ENCODE measurements around the gene SMG5.
"Not testable (repeated sequence)": the region's sequence is repeated elsewhere in the genome, so short reads cannot be mapped to it uniquely, and the experiment has no call there.

SMG5 gene

DNA sequence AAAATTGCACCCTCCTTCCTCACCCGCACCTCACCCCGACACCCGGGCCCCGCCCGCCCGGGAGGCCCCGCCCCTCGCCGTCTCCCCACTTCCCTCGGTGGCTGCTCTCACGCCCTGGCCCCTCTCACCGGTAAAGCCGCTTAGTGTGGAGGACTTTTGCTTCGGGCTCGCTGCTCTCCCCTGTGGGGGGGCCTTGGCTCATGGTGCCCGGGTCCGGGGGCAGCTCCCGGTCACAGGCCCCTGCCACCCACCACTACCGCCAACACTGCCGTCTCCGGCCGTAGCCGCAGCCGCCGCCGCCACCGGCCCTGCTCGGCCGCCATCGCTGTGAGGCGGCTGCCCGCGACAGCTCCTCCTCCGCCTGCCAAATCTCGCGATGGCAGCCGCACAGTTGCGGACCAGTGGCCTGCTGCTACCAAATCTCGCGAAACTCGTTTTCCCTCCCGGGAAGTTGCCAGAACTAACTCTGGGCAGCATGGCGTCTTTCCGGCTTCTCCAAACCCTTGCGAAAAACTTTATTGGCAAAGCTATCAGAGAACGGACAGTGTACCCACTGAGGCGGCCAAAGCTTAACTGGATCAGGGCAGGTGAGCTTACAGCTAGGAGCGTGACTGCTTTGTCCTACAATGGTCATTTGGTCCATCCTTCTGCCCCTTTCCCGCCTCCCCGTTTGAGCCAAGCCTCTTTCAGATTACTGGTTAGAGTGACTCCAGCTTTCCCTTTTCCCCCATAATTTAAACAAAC lies at the start of gene SMG5:
Gene SMG5 (minus strand): TSS at position 347 of the 744 bp plus-strand sequence. CDS start 145 bp downstream, at position 202.
- Histone ChIP-seq H3K27me3 (ENCODE audit: control insufficient read depth, insufficient read depth, low read length) (no peaks in the 10 kb centered on the region), H3K27ac (ENCODE audit: low read depth, low read length) (peak within 1 kb of the TSS; percentile 98), H3K4me3 (ENCODE audit: low read depth, low read length) (peak within 1 kb of the TSS; percentile 94), H3K9me3 (ENCODE audit: control insufficient read depth, insufficient read depth, low read length) (no peaks in the 10 kb centered on the region), H3K9ac (ENCODE audit: low read depth, low read length) (peak within 1 kb of the TSS; percentile 92), H3K4me1 (ENCODE audit: control insufficient read depth, insufficient read depth, low read length) (peaks cover 14% of the 10 kb centered on the region), H3K36me3 (ENCODE audit: control insufficient read depth, insufficient read depth, low read length) (peaks cover 28% of the 10 kb centered on the region)

GRCh38 chr1:156323179-156323578 lies 40.6 kb upstream of the SMG5 start:
- peaks cover 81% of the 10 kb centered on the region for H3K36me3 ChIP-seq (ENCODE audit: control insufficient read depth, insufficient read depth, low read length)
- H3K27me3 ChIP-seq (ENCODE audit: control insufficient read depth, insufficient read depth, low read length) = not testable (repeated sequence)

DNA sequence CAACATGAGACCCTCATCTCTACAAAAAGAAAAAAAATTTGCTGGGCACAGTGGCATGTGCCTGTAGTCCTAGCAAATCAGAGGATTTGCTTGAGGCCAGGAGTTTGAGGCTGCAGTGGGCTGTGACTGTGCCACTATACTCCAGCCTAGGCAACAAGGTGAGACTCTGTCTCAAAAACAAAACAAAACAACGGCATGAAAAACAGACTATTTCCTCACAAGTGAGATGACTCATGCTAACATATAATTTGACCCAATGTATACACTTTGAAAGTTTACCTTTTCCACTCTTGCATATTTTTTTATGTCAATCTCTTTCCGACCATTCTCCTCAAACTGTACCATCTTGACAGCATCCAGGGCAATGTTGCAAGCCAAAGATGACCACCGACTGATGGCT lies 37.9 kb upstream of the SMG5 start:
- Histone ChIP-seq H3K9me3 (ENCODE audit: control insufficient read depth, insufficient read depth, low read length) (no peaks in the 10 kb centered on the region), H3K4me3 (ENCODE audit: low read depth, low read length) (no peak overlapping the region), H3K36me3 (ENCODE audit: control insufficient read depth, insufficient read depth, low read length) (peaks cover 94% of the 10 kb centered on the region), H3K9ac (ENCODE audit: low read depth, low read length) (no peak overlapping the region), H3K27me3 (ENCODE audit: control insufficient read depth, insufficient read depth, low read length) (no peaks in the 10 kb centered on the region), H3K27ac (ENCODE audit: low read depth, low read length) (no peak overlapping the region), H3K4me1 (ENCODE audit: control insufficient read depth, insufficient read depth, low read length) (no peaks in the 10 kb centered on the region)

More at GRCh38 chr1:156323179-156323578, 40.6 kb upstream of the SMG5 start:
- H3K4me1 ChIP-seq (ENCODE audit: control insufficient read depth, insufficient read depth, low read length); H3K9ac ChIP-seq (ENCODE audit: low read depth, low read length); H3K4me3 ChIP-seq (ENCODE audit: low read depth, low read length); H3K9me3 ChIP-seq (ENCODE audit: control insufficient read depth, insufficient read depth, low read length); H3K27ac ChIP-seq (ENCODE audit: low read depth, low read length): not testable (repeated sequence)

- Histone ChIP-seq H3K27ac (ENCODE audit: low read depth, low read length) (no peak overlapping the region), H3K27me3 (ENCODE audit: control insufficient read depth, insufficient read depth, low read length) (no peaks in the 10 kb centered on the region), H3K36me3 (ENCODE audit: control insufficient read depth, insufficient read depth, low read length) (peaks cover 94% of the 10 kb centered on the region), H3K9ac (ENCODE audit: low read depth, low read length) (no peak overlapping the region), H3K4me3 (ENCODE audit: low read depth, low read length) (no peak overlapping the region), H3K9me3 (ENCODE audit: control insufficient read depth, insufficient read depth, low read length) (no peaks in the 10 kb centered on the region), H3K4me1 (ENCODE audit: control insufficient read depth, insufficient read depth, low read length) (no peaks in the 10 kb centered on the region)
These were observed 37.0 kb upstream of the SMG5 start for GRCh38 chr1:156319664-156320063.

DNA sequence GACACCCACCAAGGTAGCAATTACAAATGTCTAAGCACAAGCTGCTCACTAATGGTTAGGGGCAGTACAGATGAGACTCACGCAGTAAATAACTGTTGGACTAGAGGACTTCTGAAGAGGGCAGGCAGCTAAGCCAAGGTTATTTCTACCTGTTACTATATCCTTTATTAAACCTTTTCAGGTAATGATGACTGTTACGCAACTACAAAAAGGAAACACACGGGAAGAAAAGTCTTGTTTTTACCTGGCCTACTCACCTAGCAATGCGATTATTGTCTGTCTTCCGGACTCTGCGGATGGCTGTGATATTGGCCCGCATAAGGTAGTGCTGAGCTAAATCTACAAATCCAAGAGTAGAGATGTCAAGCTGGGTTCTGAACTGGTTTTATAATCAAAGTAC lies 34.3 kb upstream of the SMG5 start:
- Histone ChIP-seq H3K4me3 (ENCODE audit: low read depth, low read length) (no peak overlapping the region), H3K36me3 (ENCODE audit: control insufficient read depth, insufficient read depth, low read length) (peaks cover 95% of the 10 kb centered on the region), H3K4me1 (ENCODE audit: control insufficient read depth, insufficient read depth, low read length) (no peaks in the 10 kb centered on the region), H3K9ac (ENCODE audit: low read depth, low read length) (no peak overlapping the region), H3K27ac (ENCODE audit: low read depth, low read length) (no peak overlapping the region), H3K27me3 (ENCODE audit: control insufficient read depth, insufficient read depth, low read length) (no peaks in the 10 kb centered on the region), H3K9me3 (ENCODE audit: control insufficient read depth, insufficient read depth, low read length) (no peaks in the 10 kb centered on the region)

DNA sequence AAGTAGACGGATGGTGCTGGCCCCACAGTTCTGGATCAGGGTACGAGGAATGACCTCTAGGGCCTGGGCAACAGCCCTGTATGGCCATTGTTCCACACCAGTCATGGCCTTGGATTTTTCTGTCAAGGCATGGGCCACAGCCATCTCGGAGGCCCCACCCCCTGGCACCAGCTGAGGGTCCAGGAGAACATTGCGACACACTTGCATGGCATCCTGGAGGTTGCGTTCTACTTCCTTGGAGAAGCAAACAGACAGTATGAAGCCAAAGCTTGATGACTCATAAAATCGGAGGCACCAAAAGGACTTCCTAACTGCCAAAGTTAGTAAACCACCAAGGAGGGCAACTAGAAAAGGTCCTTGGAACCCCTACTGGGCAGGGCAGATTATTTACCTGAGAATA lies 28.3 kb upstream of the SMG5 start:
- Histone ChIP-seq H3K27me3 (ENCODE audit: control insufficient read depth, insufficient read depth, low read length) (no peaks in the 10 kb centered on the region), H3K27ac (ENCODE audit: low read depth, low read length) (no peak overlapping the region), H3K4me3 (ENCODE audit: low read depth, low read length) (no peak overlapping the region), H3K9me3 (ENCODE audit: control insufficient read depth, insufficient read depth, low read length) (no peaks in the 10 kb centered on the region), H3K4me1 (ENCODE audit: control insufficient read depth, insufficient read depth, low read length) (no peaks in the 10 kb centered on the region), H3K36me3 (ENCODE audit: control insufficient read depth, insufficient read depth, low read length) (peaks cover 91% of the 10 kb centered on the region), H3K9ac (ENCODE audit: low read depth, low read length) (no peak overlapping the region)

DNA sequence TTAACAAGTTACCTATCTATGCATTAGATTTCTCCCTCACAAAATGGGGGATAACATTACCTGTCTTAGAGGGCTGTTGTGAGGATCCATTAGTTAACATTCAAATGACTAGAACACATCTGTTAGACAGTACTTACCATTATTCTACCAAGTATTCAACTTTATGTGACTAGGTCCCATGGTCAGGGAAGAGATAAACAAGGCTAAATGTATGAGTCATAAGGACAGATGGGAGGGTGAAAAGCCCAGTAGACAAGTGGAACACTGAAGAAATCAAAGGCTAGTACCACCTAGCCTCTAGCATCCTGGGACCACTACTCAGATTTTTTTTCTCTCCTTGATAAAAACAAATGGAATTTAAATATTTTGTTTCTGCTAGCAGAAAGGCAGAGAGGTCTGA lies 25.5 kb upstream of the SMG5 start:
- Histone ChIP-seq H3K27me3 (ENCODE audit: control insufficient read depth, insufficient read depth, low read length) (no peaks in the 10 kb centered on the region), H3K4me3 (ENCODE audit: low read depth, low read length) (no peak overlapping the region), H3K9me3 (ENCODE audit: control insufficient read depth, insufficient read depth, low read length) (no peaks in the 10 kb centered on the region), H3K4me1 (ENCODE audit: control insufficient read depth, insufficient read depth, low read length) (no peaks in the 10 kb centered on the region), H3K9ac (ENCODE audit: low read depth, low read length) (no peak overlapping the region), H3K36me3 (ENCODE audit: control insufficient read depth, insufficient read depth, low read length) (peaks cover 77% of the 10 kb centered on the region), H3K27ac (ENCODE audit: low read depth, low read length) (no peak overlapping the region)

DNA sequence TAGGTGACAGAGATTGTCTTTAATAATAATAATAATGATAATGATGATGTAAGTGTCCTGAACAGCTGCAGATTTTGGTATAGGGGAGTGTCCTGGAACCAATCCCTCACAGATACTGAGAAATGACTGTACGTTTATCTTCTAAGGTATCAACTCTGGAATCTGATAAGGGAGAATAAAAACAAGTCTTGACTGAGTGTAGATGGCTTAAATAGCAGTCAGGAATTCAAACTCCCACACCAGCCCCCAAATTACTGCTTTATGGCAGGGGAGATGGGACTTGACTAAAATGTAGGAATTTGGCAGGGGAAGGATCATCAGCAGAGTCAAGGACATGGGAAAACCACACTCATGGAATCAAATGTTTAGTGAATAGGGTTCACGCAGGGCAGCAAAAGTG lies 22.6 kb upstream of the SMG5 start:
- Histone ChIP-seq H3K27me3 (ENCODE audit: control insufficient read depth, insufficient read depth, low read length) (no peaks in the 10 kb centered on the region), H3K9me3 (ENCODE audit: control insufficient read depth, insufficient read depth, low read length) (no peaks in the 10 kb centered on the region), H3K36me3 (ENCODE audit: control insufficient read depth, insufficient read depth, low read length) (peaks cover 50% of the 10 kb centered on the region), H3K4me1 (ENCODE audit: control insufficient read depth, insufficient read depth, low read length) (no peaks in the 10 kb centered on the region), H3K4me3 (ENCODE audit: low read depth, low read length) (no peak overlapping the region), H3K27ac (ENCODE audit: low read depth, low read length) (no peak overlapping the region), H3K9ac (ENCODE audit: low read depth, low read length) (no peak overlapping the region)

DNA sequence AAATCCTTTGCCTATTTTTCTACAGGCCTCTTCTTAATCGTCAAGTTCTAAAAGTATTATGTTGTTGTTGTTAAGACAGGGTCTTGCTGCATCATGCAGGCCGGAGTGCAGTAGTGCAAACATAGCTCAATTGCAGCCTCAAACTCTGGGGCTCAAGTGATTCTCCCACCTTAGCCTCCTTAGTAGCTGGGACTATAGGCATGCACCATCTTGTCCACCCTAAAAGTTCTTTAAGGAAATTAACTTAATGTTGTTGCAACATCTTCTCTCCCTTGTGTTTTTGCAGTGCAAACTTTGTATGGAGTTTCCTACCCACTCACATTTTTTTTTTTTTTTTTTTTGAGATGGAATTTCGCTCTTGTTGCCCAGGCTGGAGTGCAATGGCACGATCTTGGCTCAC lies 20.6 kb upstream of the SMG5 start:
- peaks cover 30% of the 10 kb centered on the region for H3K36me3 ChIP-seq (ENCODE audit: control insufficient read depth, insufficient read depth, low read length)
- H3K9me3 ChIP-seq (ENCODE audit: control insufficient read depth, insufficient read depth, low read length) = no peaks in the 10 kb centered on the region
- no peak overlapping the region for H3K9ac ChIP-seq (ENCODE audit: low read depth, low read length)
- no peaks in the 10 kb centered on the region for H3K27me3 ChIP-seq (ENCODE audit: control insufficient read depth, insufficient read depth, low read length)
- no peak overlapping the region for H3K27ac ChIP-seq (ENCODE audit: low read depth, low read length)
- no peaks in the 10 kb centered on the region for H3K4me1 ChIP-seq (ENCODE audit: control insufficient read depth, insufficient read depth, low read length)
- no peak overlapping the region for H3K4me3 ChIP-seq (ENCODE audit: low read depth, low read length)

- 0 out of 2 replicates have a peak, but pooled peaks cover 3% of the 10 kb centered on the region for H3K36me3 ChIP-seq (ENCODE audit: control insufficient read depth, insufficient read depth, low read length)
- H3K27me3 ChIP-seq (ENCODE audit: control insufficient read depth, insufficient read depth, low read length) = no peaks in the 10 kb centered on the region
- H3K9me3 ChIP-seq (ENCODE audit: control insufficient read depth, insufficient read depth, low read length) = no peaks in the 10 kb centered on the region
- no peaks in the 10 kb centered on the region for H3K4me1 ChIP-seq (ENCODE audit: control insufficient read depth, insufficient read depth, low read length)
- H3K4me3 ChIP-seq (ENCODE audit: low read depth, low read length) = no peak within 1 kb of the TSS
- H3K27ac ChIP-seq (ENCODE audit: low read depth, low read length) = no peak within 1 kb of the TSS
- H3K9ac ChIP-seq (ENCODE audit: low read depth, low read length) = no peak within 1 kb of the TSS
These were observed 16.3 kb upstream of the SMG5 start, which contains the start of gene VHLL for GRCh38 chr1:156298852-156299357. Gene VHLL (minus strand): TSS chr1:156299307. CDS start chr1:156299189, 118 bp downstream.

DNA sequence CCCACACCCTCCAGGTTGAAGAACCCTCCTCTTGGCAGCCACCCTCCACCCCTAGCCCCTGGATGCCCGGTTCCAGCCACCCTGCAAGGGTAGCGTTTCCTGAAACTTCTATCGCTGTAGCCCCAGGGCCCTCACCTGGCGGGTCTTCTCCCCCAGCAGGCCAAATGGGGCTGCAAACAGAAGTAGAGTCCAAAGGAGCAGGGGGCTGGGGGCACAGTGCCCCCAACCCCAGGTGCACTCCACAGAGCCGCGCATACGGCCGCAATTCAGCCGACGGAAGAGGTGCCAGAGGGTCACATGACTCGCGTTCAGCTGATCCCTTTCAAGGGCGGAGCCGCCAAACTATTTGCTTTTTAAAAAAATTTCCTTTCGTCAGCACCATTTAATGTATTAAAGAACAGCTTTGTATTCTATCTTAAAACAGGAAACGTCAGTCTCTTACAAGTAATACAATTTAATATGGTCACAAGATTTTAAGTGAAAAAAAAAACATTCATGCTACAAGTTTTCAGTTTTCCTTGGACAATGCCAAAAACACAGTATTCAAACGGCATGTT lies 12.8 kb upstream of the SMG5 start, which contains the start of gene GLMP:
Gene GLMP (minus strand): TSS at position 289 of the 557 bp plus-strand sequence. CDS start 34 bp downstream, at position 255.
- no peaks in the 10 kb centered on the region for H3K4me1 ChIP-seq (ENCODE audit: control insufficient read depth, insufficient read depth, low read length)
- no peaks in the 10 kb centered on the region for H3K27me3 ChIP-seq (ENCODE audit: control insufficient read depth, insufficient read depth, low read length)
- H3K4me3 ChIP-seq (ENCODE audit: low read depth, low read length) = peak within 1 kb of the TSS; percentile 89
- no peak within 1 kb of the TSS for H3K27ac ChIP-seq (ENCODE audit: low read depth, low read length)
- H3K9me3 ChIP-seq (ENCODE audit: control insufficient read depth, insufficient read depth, low read length) = no peaks in the 10 kb centered on the region
- peaks cover 12% of the 10 kb centered on the region for H3K36me3 ChIP-seq (ENCODE audit: control insufficient read depth, insufficient read depth, low read length)
- peak within 1 kb of the TSS; percentile 69; the same call in 1 of the 2 replicates for H3K9ac ChIP-seq (ENCODE audit: low read depth, low read length)

Data from HUES48 (cell line).